GM13977 (cell line): ENCODE results near the gene MEN1.

Experiments used
- DNase-seq: peaks from one replicate; pipeline ENCODE4 v3.0.0; 2012; ENCODE audit warnings: low spot score
- CTCF ChIP-seq: IDR thresholded peaks from 2 replicates; pipeline ENCODE4 v1.5.1; 2012; ENCODE audit warnings: mild to moderate bottlenecking, control low read depth; ENCODE audit not compliant: insufficient read depth; ENCODE audit errors: extremely low read depth, missing control alignments
- in situ Hi-C: fragments of 300-500 bp; cut with MboI; formaldehyde crosslinking; loops from one replicate; pipeline ENCODE4 v1.12.0; 2022; ENCODE audit warnings: low sequenced_read_pairs, low pct_unique_long_range_greater_than_20kb, mixed read lengths, inconsistent platforms; ENCODE audit not compliant: unreplicated experiment

MEN1 gene

DNA sequence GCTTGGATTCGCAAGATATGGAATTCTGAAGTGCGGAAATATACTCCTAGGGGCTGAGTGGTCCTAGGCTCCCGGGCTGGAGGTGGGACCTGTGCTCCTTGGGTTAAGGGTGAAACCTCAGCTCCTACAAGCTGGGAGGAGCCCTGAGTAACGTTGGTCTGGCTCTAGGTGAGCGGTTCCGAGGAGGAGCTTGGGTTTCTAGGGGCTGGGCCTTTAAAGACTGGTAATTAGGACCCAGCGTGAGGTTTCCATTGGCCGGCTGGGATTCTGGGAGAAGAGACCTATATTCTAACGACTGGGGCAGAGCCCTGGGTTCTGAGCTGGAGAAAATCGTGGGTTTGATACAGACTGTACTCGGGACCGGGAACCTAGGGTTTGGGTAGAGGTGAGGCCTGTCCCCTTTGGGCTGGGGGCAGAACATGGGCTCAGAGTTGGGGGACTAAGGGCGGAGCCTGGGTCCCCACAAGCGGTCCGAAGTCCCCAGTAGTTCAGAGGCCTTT lies 6.5 kb downstream of the MEN1 start:
- TF ChIP-seq CTCF, result no peak
- in situ Hi-C loops, result no loop called here
- no peak for DNase-seq

DNA sequence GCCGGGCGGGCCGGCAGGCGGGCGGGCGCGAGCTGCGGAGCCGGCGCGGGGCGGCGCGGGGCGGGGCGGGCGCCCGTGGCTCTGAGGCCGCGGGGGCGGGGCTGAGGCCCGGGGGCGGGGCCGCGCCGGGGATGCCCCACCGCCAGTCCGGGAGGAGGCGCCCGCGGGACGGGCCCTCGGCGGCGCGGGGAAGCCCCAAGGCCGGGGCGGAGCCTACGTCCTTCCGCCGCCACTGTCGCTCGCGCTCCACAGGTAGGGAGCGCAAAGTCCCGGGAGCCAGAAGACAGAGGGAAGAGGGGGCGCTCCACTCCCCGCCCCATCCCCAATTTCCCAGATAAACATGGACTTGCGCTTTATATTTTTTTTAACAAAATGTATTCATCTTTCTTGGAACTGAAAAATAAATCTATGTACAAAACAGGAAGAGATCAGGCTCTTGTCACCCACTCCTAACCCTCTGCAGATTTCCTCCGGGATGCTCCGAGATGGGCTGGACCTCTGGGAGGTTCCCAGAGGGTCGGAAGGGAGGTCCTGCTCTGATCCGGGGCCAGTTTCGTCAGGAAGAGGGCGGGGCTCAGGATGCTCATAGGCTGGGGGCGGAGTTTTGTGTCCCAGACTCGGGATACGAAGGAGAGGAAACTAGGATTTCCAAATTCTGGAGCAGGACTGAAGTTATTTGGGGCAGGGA lies 7.0 kb downstream of the MEN1 start, which contains the start of gene MAP4K2:
Gene MAP4K2 (minus strand): TSS at position 57 of the 688 bp plus-strand sequence. CDS start 65 bp downstream, outside the sequence.
- DNase-seq, result peak; percentile 99
- in situ Hi-C loops, result no loop called here

GRCh38 chr11:64802370-64803157 lies 7.8 kb downstream of the MEN1 start:
- DNase-seq, result peak; percentile 49
- in situ Hi-C loops, result no loop called here
- no peak for TF ChIP-seq CTCF

More for the DNA sequence above, 7.0 kb downstream of the MEN1 start, which contains the start of gene MAP4K2:
- peak; percentile 27 for TF ChIP-seq CTCF

DNA sequence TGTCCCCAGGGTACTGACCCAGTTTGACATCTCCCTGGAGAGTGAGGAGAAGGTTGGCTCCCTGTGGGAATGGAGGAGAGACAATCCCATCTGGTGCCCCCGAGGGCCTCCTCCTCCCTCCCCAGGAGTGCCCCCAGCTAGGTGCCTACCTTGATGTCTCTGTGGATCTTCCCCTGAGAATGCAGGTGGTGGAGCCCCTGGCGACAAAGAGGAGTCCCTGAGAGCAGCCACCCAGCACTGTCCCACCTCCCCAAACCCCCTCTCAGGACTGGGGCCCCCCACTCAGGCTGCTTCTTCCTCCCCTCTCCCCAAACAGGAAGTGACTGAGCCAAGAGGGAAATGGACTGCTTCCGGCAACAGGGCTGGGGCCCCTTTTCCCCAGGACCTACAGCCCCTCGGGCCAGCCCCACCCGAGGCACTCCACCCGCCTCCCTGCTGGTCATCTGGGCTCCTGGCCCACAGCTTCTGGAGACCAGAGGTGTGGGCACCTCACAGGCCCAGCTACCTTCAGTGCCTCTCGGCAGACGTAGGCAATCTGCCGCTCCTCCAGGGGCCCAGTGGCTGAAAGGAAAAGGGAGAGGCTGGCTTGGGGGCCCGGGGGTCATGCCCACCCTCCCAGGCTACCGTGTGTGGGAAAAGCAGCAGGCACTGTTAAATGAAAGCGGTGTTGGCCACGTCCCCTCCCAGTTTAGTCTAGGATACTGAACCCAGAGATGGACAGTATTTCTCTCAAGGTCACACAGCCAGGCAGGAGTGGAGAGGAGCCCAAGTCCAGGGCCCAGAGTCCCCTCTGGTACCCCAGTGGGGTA lies 8.6 kb downstream of the MEN1 start:
- no peak for DNase-seq
- in situ Hi-C loops, result no loop called here

GRCh38 chr11:64801158-64801464 lies 9.2 kb downstream of the MEN1 start:
- in situ Hi-C loops, result no loop called here
- no peak for TF ChIP-seq CTCF
- DNase-seq, result no peak

More for the DNA sequence above, 8.6 kb downstream of the MEN1 start:
- no peak for TF ChIP-seq CTCF
